ENCODE data around the gene ZNF236. TPM values are rescaled to one million over a fixed set of nuclear protein-coding genes. Genes with fewer than 3 reads are reported as not detected.

The ZNF236 gene
- total and polyA plus RNA-seq, 2 donors (not counting 3 experiments of a cell fraction or from before 2014, with no cell fraction given): 4.5 to 14.7 TPM

GRCh38 chr18:76894566-76895346, 72.4 kb downstream of the ZNF236 start:
- dilution Hi-C loops (cut with MboI; ENCODE audit: extremely low pct_ligation_motif_present, low sequenced_read_pairs): no loop called here
- no peak for FAIRE-seq
- CTCF ChIA-PET: no interaction called here

More at GRCh38 chr18:76894566-76895346, 72.4 kb downstream of the ZNF236 start:
- Histone ChIP-seq H3K9me1 (replicated peaks; ENCODE audit: control insufficient read depth, extremely low read depth, insufficient read depth, low read length) (no peaks in the 10 kb centered on the region), H3K4me3 (replicated peaks in 1 of 3; ENCODE audit: insufficient read depth in 1 of 3, low read depth in 1 of 3, low read length in 3 of 3) (no peak overlapping the region), H4K20me1 (replicated peaks; ENCODE audit: control insufficient read depth, extremely low read depth, insufficient read depth, low read length) (no peaks in the 10 kb centered on the region), H3K36me3 (ENCODE audit: control insufficient read depth in 2 of 2, extremely low read depth in 1 of 2, insufficient read depth in 2 of 2, low read length in 2 of 2) (peaks cover 18 to 32% of the 10 kb centered on the region in 2 experiments), H3K79me2 (ENCODE audit: control insufficient read depth, insufficient read depth, low read length) (no peaks in the 10 kb centered on the region), H3K4me2 (ENCODE audit: insufficient read depth, low read length) (no peak overlapping the region), H3K4me1 (ENCODE audit: control insufficient read depth, extremely low read depth, insufficient read depth, low read length) (no peaks in the 10 kb centered on the region), H2AFZ (ENCODE audit: low read depth, low read length) (no peak overlapping the region), H3K27ac (ENCODE audit: insufficient read depth, low read depth, low read length) (no peak overlapping the region), H3K9me3 (replicated peaks; ENCODE audit: control insufficient read depth, insufficient read depth, low read length) (no peaks in the 10 kb centered on the region), H3K27me3 (ENCODE audit: control insufficient read depth in 2 of 2, insufficient read depth in 2 of 2, low read length in 2 of 2) (no peaks in the 10 kb centered on the region), H3K9ac (replicated peaks; ENCODE audit: extremely low read depth, insufficient read depth, low read length) (no peak overlapping the region)
- intact Hi-C loops (cut with micrococcal nuclease): no loop called here
- BruUV-seq (replicated peaks): no TSS peak
- DNase-seq (ENCODE audit: low read depth, low spot score): no peak
- TF ChIP-seq GATA2 (IDR thresholded peaks at IDR 0.05; ENCODE audit: insufficient read depth, insufficient read length, low read depth, low read length): no peak
- no peak for TF ChIP-seq JUN (IDR thresholded peaks at IDR 0.05; ENCODE audit: borderline replicate concordance, insufficient read depth, insufficient read length, low read depth)
- TF ChIP-seq CTCF (IDR thresholded peaks at IDR 0.05; ENCODE audit: extremely low read depth in 1 of 2, insufficient read depth in 1 of 2, low read depth in 1 of 2, low read length in 2 of 2): no peak
- TF ChIP-seq FOS (IDR thresholded peaks at IDR 0.05; ENCODE audit: borderline replicate concordance, insufficient read depth, low read length): no peak
- no peak for TF ChIP-seq EZH2 (IDR thresholded peaks at IDR 0.05; ENCODE audit: borderline replicate concordance, low read depth, low read length, severe bottlenecking)
- TF ChIP-seq POLR2AphosphoS5 (IDR thresholded peaks at IDR 0.05; ENCODE audit: insufficient read depth, low read depth, low read length): no peak
- no peak for TF ChIP-seq MYC (IDR thresholded peaks at IDR 0.05; ENCODE audit: low read depth, low read length)
- POLR2A ChIA-PET: no interaction called here

Measured in endothelial cell of umbilical vein (primary cell).